GM19397 (cell line): ENCODE measurements around the gene TSPAN17.

ENCODE experiments used
- ATAC-seq: cut with Tn5 transposase; IDR thresholded peaks from one replicate; pipeline ENCODE4 v1.9.1; 2021; ENCODE audit warnings: mild to moderate bottlenecking, moderate library complexity; ENCODE audit not compliant: unreplicated experiment

TSPAN17 gene

GRCh38 chr5:176639981-176640380 is 7.3 kb upstream of the TSPAN17 start:
- no peak for ATAC-seq

GRCh38 chr5:176640616-176641015 is 6.7 kb upstream of the TSPAN17 start:
- ATAC-seq = no peak

- ATAC-seq = no peak
These were observed 4.4 kb upstream of the TSPAN17 start for GRCh38 chr5:176642675-176643490.

- ATAC-seq = no peak
These were observed 3.6 kb upstream of the TSPAN17 start for GRCh38 chr5:176643491-176644219.

GRCh38 chr5:176644294-176644693 is 3.0 kb upstream of the TSPAN17 start:
- no peak for ATAC-seq

- ATAC-seq = no peak
These were observed 2.2 kb upstream of the TSPAN17 start for GRCh38 chr5:176644878-176645670.

GRCh38 chr5:176646049-176646706 is 1.1 kb upstream of the TSPAN17 start:
- no peak for ATAC-seq

GRCh38 chr5:176646707-176647029 is 616 bp upstream of the TSPAN17 start:
- ATAC-seq = no peak

GRCh38 chr5:176647843-176648473 is 674 bp downstream of the TSPAN17 start:
- ATAC-seq = no peak

- ATAC-seq = no peak
These were observed 1.4 kb downstream of the TSPAN17 start for GRCh38 chr5:176648474-176649194.

GRCh38 chr5:176650354-176650884 is 3.1 kb downstream of the TSPAN17 start:
- no peak for ATAC-seq

- no peak for ATAC-seq
These were observed 4.2 kb downstream of the TSPAN17 start for GRCh38 chr5:176651472-176651980.

- ATAC-seq = no peak
These were observed 4.9 kb downstream of the TSPAN17 start for GRCh38 chr5:176652136-176652535.

GRCh38 chr5:176653401-176654385 is 6.4 kb downstream of the TSPAN17 start:
- no peak for ATAC-seq

GRCh38 chr5:176654856-176655255 is 7.6 kb downstream of the TSPAN17 start:
- ATAC-seq = no peak

- ATAC-seq = no peak
These were observed 9.2 kb downstream of the TSPAN17 start for GRCh38 chr5:176656467-176656990.

GRCh38 chr5:176658007-176658599 is 10.8 kb downstream of the TSPAN17 start:
- ATAC-seq = peak; percentile 33
